ENCODE results near the gene HSP90B1. TPM values are rescaled to one million over a fixed set of nuclear protein-coding genes. Genes with fewer than 3 reads are reported as not detected.

HSP90B1 gene
- total and polyA plus RNA-seq, 8 donors = 72.6 to 515 (median 308) TPM

DNA sequence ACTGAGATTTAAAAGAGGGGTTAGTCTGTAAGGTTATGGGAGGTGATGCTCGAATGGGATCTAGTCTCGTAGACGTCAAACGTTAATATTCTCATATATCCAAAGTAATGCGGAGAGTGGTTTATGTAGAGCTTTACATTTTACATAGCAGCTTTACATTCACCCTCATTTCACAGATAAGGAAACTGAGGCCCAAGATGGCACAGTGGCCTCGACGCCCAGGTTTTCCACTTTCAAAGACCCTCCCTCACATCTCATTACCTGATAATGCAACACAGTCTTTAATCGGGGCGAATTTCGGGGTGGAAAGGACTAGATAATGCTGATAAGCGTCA is 35.0 kb downstream of the HSP90B1 start:
- intact Hi-C loops (cut with DNase I; ENCODE audit: low total_unique reads) = no loop called here
- TF ChIP-seq, protein P1, sequence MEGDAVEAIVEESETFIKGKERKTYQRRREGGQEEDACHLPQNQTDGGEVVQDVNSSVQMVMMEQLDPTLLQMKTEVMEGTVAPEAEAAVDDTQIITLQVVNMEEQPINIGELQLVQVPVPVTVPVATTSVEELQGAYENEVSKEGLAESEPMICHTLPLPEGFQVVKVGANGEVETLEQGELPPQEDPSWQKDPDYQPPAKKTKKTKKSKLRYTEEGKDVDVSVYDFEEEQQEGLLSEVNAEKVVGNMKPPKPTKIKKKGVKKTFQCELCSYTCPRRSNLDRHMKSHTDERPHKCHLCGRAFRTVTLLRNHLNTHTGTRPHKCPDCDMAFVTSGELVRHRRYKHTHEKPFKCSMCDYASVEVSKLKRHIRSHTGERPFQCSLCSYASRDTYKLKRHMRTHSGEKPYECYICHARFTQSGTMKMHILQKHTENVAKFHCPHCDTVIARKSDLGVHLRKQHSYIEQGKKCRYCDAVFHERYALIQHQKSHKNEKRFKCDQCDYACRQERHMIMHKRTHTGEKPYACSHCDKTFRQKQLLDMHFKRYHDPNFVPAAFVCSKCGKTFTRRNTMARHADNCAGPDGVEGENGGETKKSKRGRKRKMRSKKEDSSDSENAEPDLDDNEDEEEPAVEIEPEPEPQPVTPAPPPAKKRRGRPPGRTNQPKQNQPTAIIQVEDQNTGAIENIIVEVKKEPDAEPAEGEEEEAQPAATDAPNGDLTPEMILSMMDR (IDR thresholded peaks at IDR 0.05) = no peak
- TF ChIP-seq POLR2AphosphoS5 (IDR thresholded peaks at IDR 0.05) = no peak
- Histone ChIP-seq H3K4me1 (peaks cover 37 to 64% (median 55%) of the 10 kb centered on the region in 4 donors), H3K27ac (peak overlapping the region; percentile 82 to 98 (median 98)), H3K4me3 (peak overlapping the region; percentile 83 to 97 (median 91)), H3K27me3 (no peaks in the 10 kb centered on the region), H3K36me3 (no peaks in the 10 kb centered on the region), H3K9me3 (no peaks in the 10 kb centered on the region)
- DNase-seq = peak in 1 of 2 donors; percentile 15
- 0 to 1% (median 0%) methylated on average over 11 of the region's 11 CpGs for WGBS, 5 donors

DNA sequence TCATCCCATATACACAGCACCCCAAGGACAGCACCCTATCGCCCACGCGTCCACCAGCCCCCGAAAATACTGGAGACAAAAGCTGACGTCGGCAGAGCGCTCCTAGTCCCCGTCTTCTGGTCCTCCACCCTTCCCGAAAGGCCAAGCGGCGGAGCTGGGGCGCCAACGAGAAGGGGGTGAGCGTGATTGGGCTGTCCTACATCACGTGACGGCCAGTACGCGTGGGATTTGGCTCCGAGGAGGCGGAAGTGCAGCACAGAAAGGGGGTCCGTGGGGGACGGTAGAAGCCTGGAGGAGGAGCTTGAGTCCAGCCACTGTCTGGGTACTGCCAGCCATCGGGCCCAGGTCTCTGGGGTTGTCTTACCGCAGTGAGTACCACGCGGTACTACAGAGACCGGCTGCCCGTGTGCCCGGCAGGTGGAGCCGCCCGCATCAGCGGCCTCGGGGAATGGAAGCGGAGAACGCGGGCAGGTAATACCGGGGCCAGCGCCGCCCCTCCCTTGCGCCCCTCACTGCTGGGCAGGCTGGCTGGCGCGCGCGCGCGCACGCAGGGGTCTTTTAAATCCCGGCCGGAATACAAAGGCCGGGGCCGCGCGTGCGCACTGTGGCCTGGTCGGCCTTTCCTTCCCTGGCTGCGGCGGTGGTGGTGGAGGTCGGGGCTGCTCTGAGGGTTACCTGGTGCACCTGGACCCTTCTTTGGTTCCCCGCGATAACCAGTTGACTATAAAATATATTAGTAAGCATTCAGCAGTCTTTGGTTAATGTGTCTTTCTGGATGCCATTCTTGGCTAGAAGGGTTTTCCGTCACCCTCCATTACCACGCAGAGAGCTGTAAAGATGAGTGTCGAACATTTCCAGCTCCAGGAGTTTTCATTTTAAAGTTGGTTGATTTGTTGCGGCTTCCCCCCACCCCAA is 35.6 kb downstream of the HSP90B1 start, which contains the start of gene TDG:
TDG (plus strand) TSS at position 283 of the 915 bp plus-strand sequence; CDS start at position 449, 166 bp downstream.
- intact Hi-C loops (cut with DNase I; ENCODE audit: low total_unique reads) = no loop called here
- H3K27me3 ChIP-seq = no peaks in the 10 kb centered on the region
- peak; percentile 98 to 100 for DNase-seq
- 0 to 10% (median 7%) methylated on average over 32 to 64 of the region's 64 CpGs for WGBS, 5 donors
- TF ChIP-seq, protein P1 (IDR thresholded peaks at IDR 0.05) = no peak
- no peak for TF ChIP-seq EP300 (IDR thresholded peaks at IDR 0.05)
- peak; percentile 94 to 99 (median 98) for TF ChIP-seq POLR2AphosphoS5 (IDR thresholded peaks at IDR 0.05)
- peak in 2 of 4 donors; percentile 66 to 69 for TF ChIP-seq POLR2A (IDR thresholded peaks at IDR 0.05)
- no peaks in the 10 kb centered on the region for H3K9me3 ChIP-seq
- H3K4me3 ChIP-seq = peak within 1 kb of the TSS; percentile 83 to 97 (median 91)
- H3K36me3 ChIP-seq = no peaks in the 10 kb centered on the region
- H3K27ac ChIP-seq = peak within 1 kb of the TSS; percentile 88 to 98 (median 98)
- H3K4me1 ChIP-seq = peaks cover 37 to 69% (median 62%) of the 10 kb centered on the region in 4 donors

DNA sequence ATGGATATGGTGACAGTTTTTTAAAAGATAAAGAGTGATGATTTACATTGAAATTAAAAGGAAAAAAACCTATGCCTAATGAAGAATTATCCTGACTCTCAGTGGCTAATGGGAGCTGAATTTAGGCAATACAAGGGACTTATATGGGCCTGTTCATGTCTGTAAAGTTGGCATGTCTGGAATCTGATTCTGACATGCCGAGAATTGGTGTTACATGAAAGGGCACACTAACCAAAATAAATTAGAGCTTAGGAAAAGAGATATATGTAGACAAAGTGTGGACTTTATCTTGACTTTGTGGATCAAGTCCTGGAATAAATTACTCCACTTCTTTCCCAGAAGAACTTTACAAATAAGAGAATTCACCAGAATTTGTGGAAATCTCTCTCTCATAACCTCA is 36.5 kb downstream of the HSP90B1 start:
- no peaks in the 10 kb centered on the region for H3K9me3 ChIP-seq
- H3K4me1 ChIP-seq = peaks cover 37 to 78% (median 68%) of the 10 kb centered on the region in 4 donors
- peak overlapping the region in 4 of 5 donors; percentile 96 to 98 (median 98) for H3K27ac ChIP-seq
- intact Hi-C loops (cut with DNase I; ENCODE audit: low total_unique reads) = no loop called here
- peak overlapping the region; percentile 83 to 97 (median 91) for H3K4me3 ChIP-seq
- no peak for TF ChIP-seq POLR2A (IDR thresholded peaks at IDR 0.05)
- DNase-seq = peak in 1 of 2 donors; percentile 22
- 3 to 28% (median 18%) methylated on average over 1 of the region's 1 CpG for WGBS, 5 donors
- no peaks in the 10 kb centered on the region for H3K36me3 ChIP-seq
- no peaks in the 10 kb centered on the region for H3K27me3 ChIP-seq

DNA sequence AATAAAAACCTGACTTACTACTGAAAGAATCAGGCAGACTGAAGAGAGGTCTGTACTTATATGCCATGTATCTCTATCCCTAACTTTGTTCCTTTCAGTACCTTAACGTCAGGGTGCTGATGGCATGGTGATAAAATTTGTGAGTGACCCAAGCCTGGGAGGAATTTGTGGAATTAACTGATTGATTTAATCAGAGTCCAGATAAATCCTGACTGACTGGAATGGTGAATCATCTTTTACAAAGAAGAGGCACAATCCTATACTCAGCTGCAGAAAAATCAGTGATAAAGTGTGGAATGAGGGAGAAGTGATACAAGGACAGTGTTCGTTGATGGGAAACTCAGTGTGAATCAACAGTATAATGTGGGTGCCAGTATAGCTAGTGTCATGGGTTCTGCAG is 39.2 kb downstream of the HSP90B1 start:
- peaks cover 0 to 11% (median 3%) of the 10 kb centered on the region in 4 donors for H3K36me3 ChIP-seq
- TF ChIP-seq POLR2A (IDR thresholded peaks at IDR 0.05) = no peak
- no peak for TF ChIP-seq POLR2AphosphoS5 (IDR thresholded peaks at IDR 0.05)
- TF ChIP-seq, protein P1 (IDR thresholded peaks at IDR 0.05) = no peak
- no peak for TF ChIP-seq EP300 (IDR thresholded peaks at IDR 0.05)
- no peaks in the 10 kb centered on the region for H3K9me3 ChIP-seq
- no peak overlapping the region for H3K4me3 ChIP-seq
- intact Hi-C loops (cut with DNase I; ENCODE audit: low total_unique reads) = no loop called here
- WGBS, 5 donors = 48 to 61% (median 55%) methylated on average over 2 of the region's 2 CpGs
- H3K27ac ChIP-seq = no peak overlapping the region
- DNase-seq = no peak
- peaks cover 32 to 78% (median 65%) of the 10 kb centered on the region in 4 donors for H3K4me1 ChIP-seq
- no peaks in the 10 kb centered on the region for H3K27me3 ChIP-seq

Data from stomach (tissue), 9 donors.